CD4-positive, alpha-beta T cell treated with Interferon alpha-2 for 1 hour (primary cell): ENCODE measurements around the gene XRCC3.

ENCODE experiments used
- DNase-seq, 2 donors: peaks; one replicate each; pipeline ENCODE4 v3.0.0-alpha.2; 2020 to 2022

The XRCC3 gene

DNA sequence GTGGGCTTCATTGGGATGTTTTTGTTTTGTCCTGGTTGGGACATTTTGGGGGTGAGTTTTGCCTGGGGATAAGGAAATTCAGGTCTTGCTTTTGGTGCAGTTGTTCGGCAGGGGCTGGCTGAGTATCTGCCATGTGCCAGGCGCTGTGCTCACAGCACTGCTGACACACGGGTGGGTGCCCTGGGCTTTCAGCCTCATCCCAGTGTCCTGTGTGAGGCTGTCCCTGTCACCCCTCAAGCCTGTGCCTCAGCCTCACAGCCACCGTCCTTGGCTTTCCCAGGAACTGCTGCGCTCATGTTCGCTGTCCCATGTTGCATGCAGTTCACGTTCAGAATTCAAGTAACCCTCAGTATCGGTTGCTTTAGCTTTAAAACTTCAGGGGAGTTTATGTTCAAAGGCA lies 24.9 kb downstream of the XRCC3 start:
- no peak for DNase-seq

DNA sequence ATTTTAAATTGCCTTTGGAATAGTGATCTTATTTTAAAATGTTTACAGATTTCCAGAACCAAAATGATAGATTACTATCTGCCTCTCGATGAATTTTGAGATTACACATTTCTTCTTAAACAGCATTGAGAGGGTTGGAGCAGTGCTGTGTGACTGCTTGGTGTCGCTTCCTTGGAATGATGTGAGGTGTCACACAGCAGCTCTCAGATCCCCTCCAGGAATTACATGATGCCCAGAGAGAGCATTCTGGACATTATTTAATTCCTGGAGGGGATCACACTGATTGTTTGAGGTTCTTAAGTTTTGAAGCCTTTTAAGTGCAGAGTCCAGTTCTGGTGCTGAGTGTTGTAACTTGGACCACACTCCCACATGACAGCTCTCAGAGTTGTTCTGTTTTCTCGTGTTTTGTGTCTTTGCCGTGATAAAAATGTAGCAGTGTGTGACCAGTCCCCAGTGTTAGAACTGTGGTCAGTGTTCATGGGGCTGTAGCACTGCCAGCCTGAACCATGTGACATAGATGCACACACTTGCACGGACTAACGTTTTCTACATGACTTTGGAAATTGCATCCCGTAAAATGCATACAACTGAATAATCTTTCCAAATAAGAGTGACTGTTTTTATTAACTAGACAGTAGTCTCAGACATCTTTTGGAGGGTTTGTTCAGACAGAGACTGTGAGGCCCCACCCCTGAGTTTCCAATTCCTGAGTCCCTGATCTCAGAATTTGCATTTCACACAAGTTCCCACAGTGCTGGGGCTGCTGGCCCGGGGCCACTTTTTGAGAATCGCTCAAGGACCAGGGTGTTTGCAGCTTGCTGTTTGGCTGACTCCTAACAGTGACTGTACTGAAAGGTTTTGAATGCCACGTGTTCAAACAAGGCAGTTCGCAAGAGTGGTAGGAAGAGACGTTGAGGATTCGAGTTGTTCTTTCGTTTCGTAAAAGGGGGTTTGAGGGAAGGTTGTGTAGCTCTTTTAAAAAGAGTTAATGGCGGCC lies 26.0 kb downstream of the XRCC3 start:
- peak in 1 of 2 donors; percentile 15 for DNase-seq

DNA sequence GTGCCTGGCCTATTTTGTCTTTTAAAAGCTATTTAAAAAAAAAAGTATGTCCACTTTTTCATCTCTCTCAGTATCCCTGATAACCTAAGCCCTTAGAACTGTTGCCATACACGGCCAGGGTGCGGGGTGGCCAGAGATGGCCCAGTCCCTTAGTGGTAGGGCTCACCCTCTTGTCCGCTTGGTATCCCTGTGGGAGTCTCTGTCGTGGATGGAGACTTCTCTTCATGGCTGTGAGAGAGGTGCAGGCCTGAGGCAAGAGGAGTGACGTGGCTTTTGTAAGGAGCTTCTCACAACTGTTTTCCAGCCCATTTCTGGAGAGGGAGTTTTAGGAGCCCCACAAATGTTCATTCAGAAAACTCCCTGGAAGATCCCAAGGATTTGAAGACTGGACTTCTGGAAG lies 26.8 kb downstream of the XRCC3 start:
- DNase-seq: no peak

DNA sequence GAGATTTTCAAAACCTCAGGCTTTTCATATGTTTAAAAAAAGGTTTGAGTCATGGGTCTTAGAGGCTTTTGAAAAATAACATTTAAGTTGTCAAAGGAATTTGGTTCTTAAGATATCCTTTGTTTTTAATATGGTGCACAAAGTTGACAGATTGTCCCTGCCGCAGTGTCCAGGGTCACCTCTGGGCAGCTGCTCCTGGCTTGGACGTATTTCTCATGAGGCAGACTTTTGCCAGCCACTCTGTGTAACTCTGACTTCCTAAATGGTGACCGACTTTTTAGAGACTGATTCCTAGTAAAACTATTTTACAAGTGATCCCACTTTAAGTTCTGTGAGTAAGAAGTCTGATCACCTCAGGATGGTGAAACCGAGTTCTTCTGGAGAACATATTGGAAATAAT lies 27.5 kb downstream of the XRCC3 start:
- DNase-seq: no peak

DNA sequence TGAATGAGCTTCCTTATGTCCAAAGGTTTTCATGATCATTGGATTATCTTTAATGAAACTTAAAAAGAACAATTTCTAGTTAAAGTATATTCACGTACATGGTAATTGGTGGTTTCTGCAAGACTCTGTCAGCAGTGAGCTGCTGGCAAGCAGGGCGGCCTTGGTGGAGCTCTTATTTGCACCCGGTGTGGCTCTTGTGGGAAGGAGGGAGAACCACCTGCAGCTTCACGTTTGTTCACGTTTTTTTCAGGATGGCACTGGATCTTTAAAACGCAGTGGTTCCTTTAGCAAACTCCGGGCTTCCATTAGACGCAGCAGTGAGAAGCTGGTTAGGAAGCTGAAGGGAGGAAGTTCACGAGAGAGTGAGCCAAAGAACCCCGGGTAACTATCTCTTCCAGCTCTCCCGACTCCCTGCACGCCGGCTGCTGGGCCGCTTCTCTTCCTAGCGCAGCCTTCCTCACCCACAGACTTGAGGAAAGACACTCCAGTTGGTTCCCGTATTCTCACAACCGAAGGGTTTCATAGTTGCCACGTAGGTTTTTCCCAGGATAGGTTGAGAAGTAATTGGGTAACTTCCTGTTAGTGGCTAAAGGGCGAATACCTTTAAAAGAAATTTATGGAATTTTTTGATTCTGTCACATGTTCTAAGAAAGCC lies 28.3 kb downstream of the XRCC3 start:
- DNase-seq: no peak

DNA sequence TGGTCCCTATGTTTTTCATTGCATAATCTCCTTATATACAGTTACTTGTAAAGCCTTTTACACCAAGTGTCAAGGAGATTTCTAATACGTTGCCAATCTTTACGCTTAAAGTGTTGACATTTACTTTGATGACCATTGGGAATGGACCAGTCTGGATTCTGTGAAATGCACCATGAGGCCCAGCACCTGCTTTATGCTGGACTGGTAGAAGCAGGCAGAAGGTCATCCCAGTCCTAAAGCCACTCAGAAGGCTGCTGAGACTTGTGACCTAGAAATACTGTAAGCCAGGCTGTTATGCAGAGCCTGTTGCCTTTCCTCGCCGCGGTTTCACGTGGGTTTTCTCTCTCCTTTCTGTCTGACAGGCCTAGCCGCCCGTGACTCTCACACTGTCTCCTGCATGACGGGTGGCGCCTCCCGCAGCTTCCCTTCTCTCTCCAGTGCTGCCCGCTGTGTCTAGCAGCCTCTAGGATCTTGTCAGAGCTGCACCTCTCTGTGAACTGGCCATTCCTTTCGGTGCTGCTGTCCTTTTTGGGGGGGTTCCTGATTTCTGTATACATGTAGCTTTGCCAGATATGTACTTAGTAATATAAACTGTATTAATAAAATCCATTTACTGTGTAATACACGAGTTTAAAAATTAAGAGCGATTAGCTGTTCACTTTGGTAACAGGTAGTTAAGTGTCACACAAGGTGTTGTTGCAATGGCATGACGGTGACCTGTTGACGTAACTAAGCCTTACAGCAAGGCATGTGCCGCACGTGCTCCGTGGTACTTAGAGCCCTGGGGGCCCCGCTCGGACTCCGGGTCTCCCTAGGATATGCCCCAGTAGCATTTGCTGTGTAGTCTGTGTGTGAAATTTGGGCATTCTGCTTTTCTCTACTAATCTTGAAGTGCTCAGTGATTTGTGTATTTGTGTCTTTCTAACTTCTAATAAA lies 29.7 kb downstream of the XRCC3 start:
- DNase-seq: no peak

DNA sequence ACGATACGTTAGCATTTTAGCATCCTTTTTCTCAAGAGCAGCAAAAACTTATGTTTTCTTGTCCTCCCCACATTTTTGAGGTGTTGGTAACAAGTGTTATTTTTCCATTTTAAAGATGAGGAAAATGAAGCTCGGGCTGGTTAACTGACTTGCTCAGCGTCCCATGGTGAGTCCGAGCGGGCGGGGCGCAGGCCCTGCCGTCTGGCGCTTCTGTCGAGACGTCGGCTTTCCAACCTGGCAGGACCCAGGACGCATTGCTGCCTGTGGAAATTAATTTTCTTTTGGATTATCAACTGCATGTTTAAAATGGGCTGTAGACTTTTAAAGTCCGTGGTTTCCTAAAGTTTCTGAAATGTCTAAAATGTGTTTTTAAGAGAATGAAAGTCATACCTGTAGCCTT lies 30.4 kb downstream of the XRCC3 start:
- DNase-seq: no peak

DNA sequence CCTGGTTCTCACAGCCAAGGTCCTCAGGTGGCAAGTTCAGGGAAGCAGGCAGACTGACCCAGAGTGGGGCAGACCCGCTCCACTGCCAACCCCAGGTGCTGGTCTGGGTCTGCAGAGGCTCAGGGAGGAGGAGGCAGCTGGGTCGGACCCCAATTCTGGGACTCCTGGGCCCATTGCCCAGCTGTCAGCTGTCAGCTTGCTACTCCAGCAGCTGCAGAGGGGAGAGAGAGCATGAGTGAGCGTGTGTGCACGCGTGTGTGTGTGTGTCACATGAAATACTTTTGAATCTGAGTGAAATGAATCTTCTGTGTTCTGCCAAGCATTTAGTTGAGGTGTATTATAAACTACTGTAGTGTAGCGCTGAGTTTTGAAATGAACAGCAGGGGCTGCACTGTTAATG lies 30.8 kb downstream of the XRCC3 start:
- no peak for DNase-seq

DNA sequence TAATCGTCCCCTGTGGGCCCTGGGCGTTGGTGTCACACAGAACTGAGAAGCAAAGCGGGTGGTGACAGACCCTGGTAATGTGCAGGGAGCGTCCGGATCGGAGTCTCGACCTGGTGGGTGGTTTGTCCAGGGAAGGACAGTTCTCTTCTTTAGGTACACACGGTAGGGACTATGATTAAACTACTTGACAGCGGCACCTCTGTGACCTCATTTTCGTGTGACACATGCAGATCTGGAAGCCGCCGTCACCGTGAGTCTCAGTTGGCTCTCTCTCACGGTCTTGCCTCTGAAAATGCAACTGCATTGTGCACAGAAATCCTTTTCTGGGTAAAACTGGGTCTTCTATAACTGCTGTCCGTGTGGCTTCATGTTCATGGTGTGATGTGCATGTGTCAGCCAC lies 32.1 kb downstream of the XRCC3 start:
- DNase-seq: no peak

DNA sequence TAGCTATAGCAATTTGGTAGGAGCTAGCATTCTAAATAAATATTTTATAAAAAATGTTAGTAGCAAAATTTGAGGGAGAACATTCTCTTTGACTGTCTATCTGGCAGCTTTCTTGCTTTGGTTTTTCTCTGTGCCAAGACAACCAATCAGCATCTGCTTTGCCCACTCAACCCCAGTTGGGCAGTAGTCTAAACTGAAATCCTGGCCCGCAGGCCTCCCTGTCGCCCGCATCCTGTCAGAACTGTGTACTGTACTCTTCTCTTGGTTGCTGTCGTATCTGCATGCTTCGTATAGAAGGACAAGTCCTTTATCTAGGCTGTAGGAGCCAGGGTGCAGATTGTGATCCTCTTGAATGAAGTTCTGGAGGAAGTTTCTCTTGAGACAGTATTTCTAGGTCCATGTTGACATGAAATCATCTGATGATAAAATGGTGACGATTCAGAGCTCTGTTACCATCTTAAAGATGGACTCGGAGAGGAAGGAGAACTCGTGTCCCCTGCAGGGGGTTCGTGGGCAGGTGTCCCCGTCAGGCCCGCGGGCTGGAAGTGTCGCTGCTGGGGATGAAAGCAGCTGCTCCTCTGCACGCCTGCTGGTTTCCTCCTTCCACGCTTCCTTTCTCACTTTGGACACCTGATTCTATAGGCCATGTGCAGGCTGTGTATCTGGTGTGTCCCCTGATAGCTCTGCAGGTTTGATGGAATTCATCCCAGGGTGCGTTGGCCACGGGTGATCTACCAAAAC lies 34.6 kb downstream of the XRCC3 start:
- DNase-seq: no peak

DNA sequence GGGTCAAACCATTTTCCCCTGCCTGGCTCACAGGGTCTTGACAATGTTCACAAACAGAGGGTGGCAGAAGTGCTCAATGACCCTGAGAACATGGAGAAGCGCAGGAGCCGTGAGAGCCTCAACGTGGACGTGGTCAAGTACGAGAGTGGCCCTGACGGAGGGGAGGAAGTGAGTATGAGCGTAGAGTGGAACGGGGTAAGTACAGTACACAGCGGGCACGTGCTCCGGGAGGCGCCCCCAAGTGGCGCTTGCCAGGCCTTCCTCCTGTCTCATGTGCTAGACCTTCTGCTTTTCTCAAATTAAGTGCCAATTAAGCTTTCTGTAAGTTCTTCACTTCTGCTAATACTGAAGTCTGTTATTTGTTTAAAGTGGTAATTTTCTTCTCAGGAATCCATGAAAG lies 35.9 kb downstream of the XRCC3 start:
- DNase-seq: peak; percentile 44 to 51

DNA sequence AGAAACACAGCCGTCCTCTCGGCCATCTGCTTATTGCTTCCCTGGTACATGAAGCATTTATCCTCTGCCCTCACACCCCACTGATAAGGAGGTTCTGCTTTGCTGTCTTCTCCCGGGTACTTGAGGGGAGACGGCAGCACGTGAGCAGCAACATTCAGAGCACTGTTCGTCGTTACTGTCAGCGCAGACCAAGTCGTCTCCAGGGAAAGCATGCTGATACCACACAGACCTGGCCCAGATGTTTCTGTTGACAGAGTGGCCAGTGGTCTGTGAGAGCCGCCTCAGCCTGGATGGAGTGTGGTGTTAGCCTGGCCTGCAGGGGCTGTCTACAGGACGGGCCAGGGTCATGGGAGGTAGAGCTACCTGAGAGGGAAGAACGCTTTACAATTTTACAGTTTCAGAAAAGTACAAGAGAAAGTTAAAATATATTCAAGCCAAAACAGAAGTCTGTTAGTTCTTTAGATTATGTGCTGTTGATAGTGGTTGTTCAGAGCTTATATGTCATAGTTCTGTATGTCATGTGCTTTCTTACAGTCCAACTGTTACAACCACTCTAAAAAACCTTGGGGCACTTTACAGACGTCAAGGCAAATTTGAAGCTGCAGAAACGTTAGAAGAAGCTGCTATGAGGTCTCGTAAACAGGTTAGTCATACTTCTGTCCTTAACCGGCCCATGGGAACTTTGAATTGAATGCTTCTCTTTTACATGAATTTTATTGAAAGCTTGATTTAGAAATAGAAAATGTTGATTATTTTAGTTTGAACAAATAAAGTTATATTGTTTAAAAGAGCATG lies 38.2 kb downstream of the XRCC3 start:
- no peak for DNase-seq

DNA sequence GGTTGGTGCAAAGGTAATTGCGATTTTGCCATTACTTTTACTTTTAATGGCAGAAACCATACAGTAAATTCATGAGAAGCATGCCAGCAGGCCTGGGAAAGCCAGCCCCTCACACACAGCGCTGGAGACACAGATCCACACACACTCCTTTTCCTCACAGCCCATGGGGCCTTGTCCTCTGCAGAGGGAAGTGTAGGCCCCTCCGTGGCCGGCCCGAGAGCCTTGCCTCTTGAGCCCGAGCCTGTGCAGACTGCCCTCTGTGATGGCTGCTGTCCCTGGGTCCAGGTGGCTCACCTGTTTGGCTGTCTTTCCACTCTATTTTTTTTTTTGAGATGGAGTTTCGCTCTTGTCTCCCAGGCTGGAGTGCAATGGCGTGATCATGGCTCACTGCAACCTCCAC lies 39.3 kb downstream of the XRCC3 start:
- DNase-seq: no peak

DNA sequence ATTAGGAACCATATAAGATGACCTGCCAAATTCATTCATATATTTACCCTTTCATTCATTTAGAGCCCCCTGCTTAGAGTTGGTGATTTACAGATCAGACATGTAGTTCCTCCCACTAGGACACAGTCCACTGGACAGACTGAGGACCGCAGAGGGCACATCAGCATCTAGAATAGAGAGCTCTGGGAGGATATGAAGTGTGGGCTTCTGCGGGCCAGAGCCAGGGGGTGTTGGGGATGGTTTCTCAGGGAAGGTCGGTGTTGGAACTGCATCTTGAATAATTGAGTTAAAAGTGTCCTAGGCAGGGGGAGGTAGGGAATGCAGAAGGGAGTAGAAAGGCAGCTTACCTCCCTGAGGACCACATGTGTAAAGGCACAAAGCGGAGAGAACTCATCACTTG lies 43.3 kb downstream of the XRCC3 start:
- no peak for DNase-seq

DNA sequence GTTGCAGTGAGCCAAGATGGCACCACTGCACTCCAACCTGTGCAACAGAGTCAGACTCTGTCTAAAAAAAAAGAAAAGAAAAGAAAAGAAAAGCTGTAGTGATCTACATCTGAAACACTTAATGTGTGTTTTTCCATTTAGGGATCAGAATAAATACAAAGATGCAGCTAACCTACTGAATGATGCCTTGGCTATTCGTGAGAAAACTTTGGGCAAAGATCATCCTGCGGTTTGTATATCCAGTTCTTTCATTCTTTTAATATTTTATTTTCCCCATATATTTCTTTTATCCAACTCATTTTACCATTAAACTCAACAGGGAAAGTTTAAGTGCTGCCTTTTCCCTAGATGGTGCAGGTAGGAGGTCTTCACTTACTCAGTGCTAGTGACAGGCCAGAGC lies 45.9 kb downstream of the XRCC3 start:
- no peak for DNase-seq

DNA sequence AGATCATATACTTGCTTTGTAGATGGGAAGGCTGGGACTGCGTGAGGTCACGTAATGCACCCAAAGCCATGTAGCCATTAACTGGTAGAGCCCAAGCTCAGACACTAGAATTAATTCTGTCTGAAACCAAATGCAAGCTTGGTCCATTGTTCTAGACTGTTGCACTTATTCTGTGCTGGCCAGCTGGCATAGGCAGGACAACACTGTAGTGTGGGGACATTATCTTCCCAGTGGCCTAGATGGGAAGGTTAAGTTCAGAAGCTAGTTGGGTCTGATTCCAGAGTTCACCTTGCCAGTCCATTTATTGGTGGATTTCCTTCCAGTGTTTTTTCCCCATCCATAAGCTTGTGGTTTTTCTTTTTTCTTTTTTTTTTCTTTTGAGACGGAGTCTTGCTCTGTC lies 47.1 kb downstream of the XRCC3 start:
- DNase-seq: no peak

DNA sequence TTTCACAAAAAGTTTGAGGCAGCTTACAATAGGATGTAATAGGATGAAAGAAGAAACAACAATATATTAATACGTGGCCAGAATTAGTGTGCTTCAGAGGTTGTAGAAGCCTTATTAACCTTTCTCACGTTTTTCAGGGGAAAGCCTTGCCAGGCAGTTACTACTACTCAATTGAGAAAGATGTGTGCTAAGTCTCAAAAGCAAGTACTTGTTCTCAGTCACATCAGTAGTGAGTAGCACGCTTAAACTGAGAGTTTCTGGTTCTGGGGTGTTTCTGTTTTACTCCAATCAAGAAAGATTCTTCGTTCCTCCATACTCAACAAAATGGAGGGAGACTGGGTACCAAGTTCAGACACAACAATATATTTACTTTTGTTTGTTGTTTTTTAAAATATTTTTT lies 47.6 kb downstream of the XRCC3 start:
- DNase-seq: no peak

DNA sequence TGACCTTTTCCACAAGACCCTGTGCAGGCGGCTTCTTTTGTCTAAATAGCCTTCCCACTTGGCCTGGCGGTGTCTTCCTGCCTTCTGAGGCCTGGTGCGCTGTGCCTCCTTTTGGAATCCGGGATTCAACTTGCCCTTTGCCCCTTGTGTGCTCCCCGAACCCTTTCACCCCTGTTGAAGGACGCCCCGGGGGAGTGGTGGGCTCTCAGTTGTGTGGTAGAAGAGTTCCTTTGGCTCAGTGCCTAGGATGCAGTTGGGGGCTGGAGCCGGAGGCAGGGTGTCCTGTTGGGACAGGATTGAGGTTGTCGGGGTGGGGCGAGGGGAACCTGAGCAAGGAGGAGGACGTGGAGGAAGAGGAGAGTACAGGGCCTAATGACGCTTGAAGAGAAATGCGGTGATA lies 51.7 kb downstream of the XRCC3 start:
- DNase-seq: no peak

DNA sequence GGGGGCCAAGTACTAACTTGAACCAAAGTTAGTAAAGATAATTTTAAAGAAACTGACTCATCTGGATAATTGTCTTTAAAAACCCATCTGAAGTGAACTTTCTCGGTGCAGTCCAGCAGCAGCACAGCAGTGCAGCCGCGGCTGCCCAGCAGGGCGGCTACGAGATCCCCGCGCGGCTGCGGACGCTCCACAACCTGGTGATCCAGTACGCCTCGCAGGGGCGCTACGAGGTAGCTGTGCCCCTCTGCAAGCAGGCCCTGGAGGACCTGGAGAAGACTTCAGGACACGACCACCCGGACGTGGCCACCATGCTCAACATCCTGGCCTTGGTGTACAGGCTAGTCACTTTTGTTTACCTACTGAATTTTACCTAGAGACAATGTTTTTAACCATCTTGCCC lies 52.7 kb downstream of the XRCC3 start:
- DNase-seq: no peak

DNA sequence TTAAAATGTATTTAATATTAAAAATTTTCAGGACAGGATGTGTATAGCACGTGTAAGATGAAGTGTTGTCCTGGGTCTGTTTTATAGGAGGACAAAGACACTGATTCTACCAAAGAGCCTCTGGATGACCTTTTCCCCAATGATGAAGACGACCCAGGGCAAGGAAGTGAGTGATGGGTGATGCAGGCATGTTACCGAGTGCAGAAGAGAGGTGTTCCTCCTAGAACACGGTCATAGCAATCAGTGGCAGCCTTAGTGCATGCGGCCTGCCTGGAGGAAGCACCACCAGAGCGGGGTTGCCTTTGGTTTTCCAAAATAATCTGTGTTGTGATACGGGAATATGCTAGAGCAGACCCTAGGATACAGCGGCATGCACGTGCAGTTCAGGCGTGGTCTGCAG lies 53.2 kb downstream of the XRCC3 start:
- no peak for DNase-seq

DNA sequence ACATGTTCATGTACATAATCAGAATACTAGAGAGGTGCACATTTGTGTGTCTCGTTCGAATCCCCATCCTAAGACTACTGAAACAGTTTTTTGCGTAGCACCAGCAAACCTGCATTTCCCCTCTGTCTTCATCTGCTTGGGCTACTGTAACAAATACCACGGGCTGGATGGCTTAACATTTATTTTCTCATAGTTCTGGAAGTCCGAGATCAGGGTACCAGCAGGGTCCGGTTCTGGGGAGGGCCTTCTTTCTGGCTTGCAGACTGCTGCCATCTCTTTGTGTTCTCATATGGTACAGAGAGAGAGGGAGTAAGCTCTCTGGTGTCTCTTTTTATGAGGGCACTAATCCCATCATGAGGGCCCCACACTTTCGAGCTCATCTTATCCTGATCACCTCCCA lies 55.6 kb downstream of the XRCC3 start:
- no peak for DNase-seq

DNA sequence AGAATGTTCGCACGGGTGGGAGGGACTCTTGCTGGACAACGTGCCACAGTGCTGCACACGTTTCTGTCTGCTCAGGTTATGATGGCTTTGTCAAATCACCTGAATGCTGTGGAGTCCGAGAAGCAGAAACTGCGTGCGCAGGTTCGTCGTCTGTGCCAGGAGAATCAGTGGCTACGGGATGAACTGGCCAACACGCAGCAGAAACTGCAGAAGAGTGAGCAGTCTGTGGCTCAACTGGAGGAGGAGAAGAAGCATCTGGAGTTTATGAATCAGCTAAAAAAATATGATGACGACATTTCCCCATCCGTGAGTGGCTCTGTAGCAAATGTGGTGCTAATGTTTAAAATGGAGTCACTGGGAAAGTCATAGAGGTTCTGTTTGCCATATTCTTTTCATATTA lies 57.8 kb downstream of the XRCC3 start:
- DNase-seq: no peak
